ENCODE data around the gene SP2.

SP2 gene

DNA sequence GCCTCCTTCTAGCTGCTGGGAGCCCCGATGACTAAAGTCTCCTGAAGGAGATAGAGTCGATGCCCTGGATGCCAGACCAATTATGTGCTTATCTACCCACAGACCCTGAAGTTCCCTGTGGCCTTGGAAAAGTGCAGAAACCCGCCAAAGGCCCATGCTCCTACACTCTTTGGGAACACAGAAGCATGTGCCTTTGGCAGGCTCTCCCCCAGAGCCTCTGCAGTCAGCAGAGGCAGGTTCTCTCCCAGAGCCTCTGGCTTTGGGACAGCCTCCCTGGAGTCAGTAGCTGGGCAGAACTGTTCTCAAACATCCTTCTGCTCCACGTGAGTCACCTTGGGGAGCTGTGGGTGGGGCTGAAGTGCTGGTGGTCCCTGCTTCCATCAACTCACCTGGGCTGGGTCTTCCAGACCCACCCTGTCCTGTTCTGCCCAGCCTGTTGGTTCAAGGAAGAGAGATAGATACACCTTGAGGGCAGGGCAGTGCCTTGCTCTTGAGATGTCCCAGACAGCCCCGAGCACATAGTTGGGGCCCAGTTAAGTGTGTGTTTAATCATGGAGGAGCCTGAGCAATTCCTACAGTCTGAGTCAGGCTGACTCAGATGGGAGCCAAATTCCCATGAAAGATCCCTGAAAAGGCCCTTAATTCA lies 71.7 kb downstream of the SP2 start:
- Histone ChIP-seq H3K9ac (ENCODE audit: low read length in 2 of 2) (no peak overlapping the region), H3K4me3 (ENCODE audit: low read length in 2 of 2) (no peak overlapping the region), H3K27ac (ENCODE audit: low read length) (no peak overlapping the region), H3K9me3 (ENCODE audit: control insufficient read depth in 2 of 2, low read length in 2 of 2) (no peaks in the 10 kb centered on the region), H3K27me3 (ENCODE audit: control insufficient read depth in 1 of 2, insufficient read depth in 2 of 2, low read length in 2 of 2) (peaks cover 0 to 2% of the 10 kb centered on the region in 2 donors), H3K4me1 (ENCODE audit: control insufficient read depth, insufficient read depth, low read length) (peaks cover 15% of the 10 kb centered on the region), H3K36me3 (ENCODE audit: control insufficient read depth in 2 of 2, insufficient read depth in 2 of 2, low read length in 2 of 2) (no peaks in the 10 kb centered on the region)

DNA sequence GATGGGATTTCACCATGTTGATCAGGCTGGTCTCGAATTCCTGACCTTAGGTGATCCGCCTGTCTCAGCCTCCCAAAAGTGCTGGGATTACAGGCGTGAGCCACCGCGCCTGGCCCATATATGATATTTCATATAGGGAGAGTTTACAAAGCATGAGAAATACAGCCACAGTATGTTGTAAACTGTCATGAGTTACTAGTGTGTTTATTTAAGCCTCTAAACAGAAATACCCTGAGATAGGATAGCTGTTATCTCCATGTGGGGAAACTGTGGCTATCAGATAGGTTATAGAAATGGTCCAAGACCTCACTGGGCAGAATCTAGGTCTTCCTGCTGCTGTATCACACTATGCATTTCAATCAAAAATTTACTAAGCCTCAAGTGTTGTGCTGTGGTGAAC lies 72.8 kb downstream of the SP2 start:
- peaks cover 0 to 2% of the 10 kb centered on the region in 2 donors for H3K27me3 ChIP-seq (ENCODE audit: control insufficient read depth in 1 of 2, insufficient read depth in 2 of 2, low read length in 2 of 2)
- H3K9me3 ChIP-seq (ENCODE audit: control insufficient read depth in 2 of 2, low read length in 2 of 2), result no peaks in the 10 kb centered on the region
- peaks cover 3 to 4% of the 10 kb centered on the region in 2 donors for H3K36me3 ChIP-seq (ENCODE audit: control insufficient read depth in 2 of 2, insufficient read depth in 2 of 2, low read length in 2 of 2)
- peaks cover 15% of the 10 kb centered on the region for H3K4me1 ChIP-seq (ENCODE audit: control insufficient read depth, insufficient read depth, low read length)
- no peak overlapping the region for H3K27ac ChIP-seq (ENCODE audit: low read length)
- H3K9ac ChIP-seq (ENCODE audit: low read length in 2 of 2), result no peak overlapping the region
- H3K4me3 ChIP-seq (ENCODE audit: low read length in 2 of 2), result no peak overlapping the region

DNA sequence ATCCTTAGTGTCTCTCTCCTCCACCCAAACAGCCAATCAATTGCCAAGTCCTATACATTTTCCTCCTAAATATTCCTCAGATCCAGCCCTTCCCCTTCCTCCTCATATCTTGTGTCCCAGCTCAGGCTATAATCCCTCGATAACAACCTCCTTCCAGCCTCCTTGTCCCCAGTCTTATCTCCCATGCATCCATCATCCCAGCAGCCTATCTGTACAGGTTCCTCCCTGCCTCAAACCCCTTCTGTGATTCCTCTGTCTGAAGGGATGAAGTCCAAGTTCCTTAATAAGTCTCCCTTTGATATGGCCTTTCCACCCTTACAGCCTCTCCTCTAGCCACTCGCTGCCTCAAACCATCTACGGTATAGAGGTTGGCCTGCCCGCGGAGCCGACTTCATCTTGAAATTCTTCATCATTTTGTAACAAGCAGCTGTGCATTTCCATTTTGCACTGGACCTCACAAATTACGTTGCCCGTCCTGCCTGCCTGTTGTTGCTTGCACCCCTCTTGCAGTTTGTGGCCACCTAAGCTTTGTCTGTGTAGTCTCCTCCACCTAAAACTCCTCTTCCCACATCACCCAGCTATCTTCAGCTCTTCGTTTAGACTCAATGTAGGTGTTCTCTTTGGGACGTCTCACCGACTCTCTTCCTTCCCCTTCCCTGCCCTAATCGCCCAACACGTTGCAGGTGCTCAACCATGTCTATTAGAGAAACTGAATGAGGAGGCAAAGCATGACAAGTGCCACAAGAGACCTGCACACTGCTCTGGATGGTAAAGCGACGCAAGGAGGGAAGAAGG lies 74.1 kb downstream of the SP2 start:
- Histone ChIP-seq H3K9me3 (ENCODE audit: control insufficient read depth in 2 of 2, low read length in 2 of 2) (no peaks in the 10 kb centered on the region), H3K27me3 (ENCODE audit: control insufficient read depth in 1 of 2, insufficient read depth in 2 of 2, low read length in 2 of 2) (peaks cover 0 to 2% of the 10 kb centered on the region in 2 donors), H3K9ac (ENCODE audit: low read length in 2 of 2) (peak overlapping the region; percentile 47 to 57), H3K36me3 (ENCODE audit: control insufficient read depth in 2 of 2, insufficient read depth in 2 of 2, low read length in 2 of 2) (peaks cover 12 to 14% of the 10 kb centered on the region in 2 donors), H3K4me3 (ENCODE audit: low read length in 2 of 2) (peak overlapping the region; percentile 82 to 98), H3K27ac (ENCODE audit: low read length) (peak overlapping the region; percentile 18), H3K4me1 (ENCODE audit: control insufficient read depth, insufficient read depth, low read length) (peaks cover 15% of the 10 kb centered on the region)

DNA sequence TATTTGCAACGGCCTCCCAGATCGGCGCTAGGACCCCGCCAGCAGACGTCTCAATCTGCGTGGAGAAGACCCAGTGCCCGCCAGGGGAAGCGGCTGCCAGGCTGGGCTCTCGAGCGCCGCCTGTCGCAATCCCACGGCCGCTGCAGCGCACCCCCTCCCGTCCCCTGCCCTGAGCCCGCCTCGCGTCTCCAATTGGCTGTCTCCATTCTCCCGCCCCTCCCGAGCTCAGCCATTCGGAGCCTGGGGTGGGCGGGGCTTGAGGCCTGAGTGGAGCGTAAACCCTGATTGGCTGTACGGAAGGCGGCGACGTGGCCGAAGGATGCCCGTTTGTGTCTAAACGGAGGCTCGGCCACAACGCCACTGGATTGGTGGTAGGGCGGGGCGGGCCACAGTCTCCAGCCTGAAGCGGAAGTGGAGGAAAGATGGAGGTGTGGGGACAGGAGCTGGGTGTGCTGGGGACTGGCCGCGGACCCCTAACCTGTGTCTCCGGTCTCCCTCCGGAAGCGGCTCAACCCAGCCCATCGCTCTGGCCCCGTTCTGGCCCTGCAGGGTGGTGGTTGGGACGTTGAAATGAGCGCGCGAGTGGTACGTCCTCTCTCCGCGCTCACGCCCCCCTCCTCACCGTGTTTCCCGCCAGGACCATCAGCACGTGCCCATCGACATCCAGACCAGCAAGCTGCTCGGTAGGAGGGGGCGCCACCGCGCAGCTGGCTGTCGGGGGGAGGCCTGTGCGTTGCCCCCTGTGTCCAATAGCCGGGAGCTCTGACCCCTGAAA lies 74.9 kb downstream of the SP2 start, which contains the start of gene CDK5RAP3:
Gene CDK5RAP3 (plus strand): TSS at position 389 of the 775 bp plus-strand sequence. CDS start 34 bp downstream, at position 423.
- Histone ChIP-seq H3K27me3 (ENCODE audit: control insufficient read depth in 1 of 2, insufficient read depth in 2 of 2, low read length in 2 of 2) (peaks cover 0 to 2% of the 10 kb centered on the region in 2 donors), H3K27ac (ENCODE audit: low read length) (peak within 1 kb of the TSS; percentile 64), H3K9ac (ENCODE audit: low read length in 2 of 2) (peak within 1 kb of the TSS; percentile 81 to 86), H3K4me3 (ENCODE audit: low read length in 2 of 2) (peak within 1 kb of the TSS; percentile 84 to 98), H3K36me3 (ENCODE audit: control insufficient read depth in 2 of 2, insufficient read depth in 2 of 2, low read length in 2 of 2) (peaks cover 12 to 18% of the 10 kb centered on the region in 2 donors), H3K4me1 (ENCODE audit: control insufficient read depth, insufficient read depth, low read length) (peaks cover 15% of the 10 kb centered on the region), H3K9me3 (ENCODE audit: control insufficient read depth in 2 of 2, low read length in 2 of 2) (no peaks in the 10 kb centered on the region)

DNA sequence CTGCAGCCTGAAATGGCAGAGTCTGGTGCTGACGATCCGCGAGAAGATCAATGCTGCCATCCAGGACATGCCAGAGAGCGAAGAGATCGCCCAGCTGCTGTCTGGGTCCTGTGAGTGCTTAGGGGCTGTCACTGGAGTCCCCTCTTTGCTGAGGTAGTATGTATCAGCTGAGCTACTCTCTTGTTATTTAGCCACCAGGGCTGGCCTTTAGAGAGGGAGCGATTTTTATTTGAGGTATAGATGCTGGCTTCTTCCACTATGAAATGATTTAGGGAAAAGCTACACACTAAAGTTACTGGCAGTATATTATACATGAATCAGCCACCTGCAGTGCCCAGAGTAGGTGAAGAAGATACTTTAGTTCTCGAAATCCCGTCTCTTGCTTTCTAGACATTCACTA lies 77.5 kb downstream of the SP2 start:
- peaks cover 0 to 2% of the 10 kb centered on the region in 2 donors for H3K27me3 ChIP-seq (ENCODE audit: control insufficient read depth in 1 of 2, insufficient read depth in 2 of 2, low read length in 2 of 2)
- H3K9me3 ChIP-seq (ENCODE audit: control insufficient read depth in 2 of 2, low read length in 2 of 2), result no peaks in the 10 kb centered on the region
- H3K36me3 ChIP-seq (ENCODE audit: control insufficient read depth in 2 of 2, insufficient read depth in 2 of 2, low read length in 2 of 2), result peaks cover 17 to 27% of the 10 kb centered on the region in 2 donors
- no peak overlapping the region for H3K4me3 ChIP-seq (ENCODE audit: low read length in 2 of 2)
- H3K27ac ChIP-seq (ENCODE audit: low read length), result no peak overlapping the region
- peaks cover 15% of the 10 kb centered on the region for H3K4me1 ChIP-seq (ENCODE audit: control insufficient read depth, insufficient read depth, low read length)
- no peak overlapping the region for H3K9ac ChIP-seq (ENCODE audit: low read length in 2 of 2)

DNA sequence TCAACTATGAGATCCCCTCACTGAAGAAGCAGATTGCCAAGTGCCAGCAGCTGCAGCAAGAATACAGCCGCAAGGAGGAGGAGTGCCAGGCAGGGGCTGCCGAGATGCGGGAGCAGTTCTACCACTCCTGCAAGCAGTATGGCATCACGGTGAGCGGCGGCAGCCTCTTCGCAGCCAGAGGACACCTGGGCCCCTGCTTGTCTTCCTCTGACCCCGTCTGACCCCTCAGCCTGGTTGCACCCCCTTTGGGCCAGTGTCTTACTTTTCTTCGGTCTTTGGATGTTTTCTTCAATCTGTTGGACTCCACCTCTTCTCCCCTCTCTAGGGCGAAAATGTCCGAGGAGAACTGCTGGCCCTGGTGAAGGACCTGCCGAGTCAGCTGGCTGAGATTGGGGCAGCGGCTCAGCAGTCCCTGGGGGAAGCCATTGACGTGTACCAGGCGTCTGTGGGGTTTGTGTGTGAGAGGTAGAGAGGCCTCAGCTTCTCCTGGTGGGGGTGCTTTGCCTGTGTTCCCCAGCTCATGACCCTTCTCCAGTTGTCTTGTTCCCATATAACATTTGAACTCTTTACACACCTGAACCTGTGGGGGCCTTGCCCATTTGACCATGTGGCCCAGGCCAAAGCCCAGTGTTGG lies 79.3 kb downstream of the SP2 start:
- Histone ChIP-seq H3K27me3 (ENCODE audit: control insufficient read depth in 1 of 2, insufficient read depth in 2 of 2, low read length in 2 of 2) (no peaks in the 10 kb centered on the region), H3K27ac (ENCODE audit: low read length) (no peak overlapping the region), H3K4me3 (ENCODE audit: low read length in 2 of 2) (no peak overlapping the region), H3K9me3 (ENCODE audit: control insufficient read depth in 2 of 2, low read length in 2 of 2) (no peaks in the 10 kb centered on the region), H3K36me3 (ENCODE audit: control insufficient read depth in 2 of 2, insufficient read depth in 2 of 2, low read length in 2 of 2) (peaks cover 33 to 38% of the 10 kb centered on the region in 2 donors), H3K9ac (ENCODE audit: low read length in 2 of 2) (no peak overlapping the region), H3K4me1 (ENCODE audit: control insufficient read depth, insufficient read depth, low read length) (peaks cover 12% of the 10 kb centered on the region)

DNA sequence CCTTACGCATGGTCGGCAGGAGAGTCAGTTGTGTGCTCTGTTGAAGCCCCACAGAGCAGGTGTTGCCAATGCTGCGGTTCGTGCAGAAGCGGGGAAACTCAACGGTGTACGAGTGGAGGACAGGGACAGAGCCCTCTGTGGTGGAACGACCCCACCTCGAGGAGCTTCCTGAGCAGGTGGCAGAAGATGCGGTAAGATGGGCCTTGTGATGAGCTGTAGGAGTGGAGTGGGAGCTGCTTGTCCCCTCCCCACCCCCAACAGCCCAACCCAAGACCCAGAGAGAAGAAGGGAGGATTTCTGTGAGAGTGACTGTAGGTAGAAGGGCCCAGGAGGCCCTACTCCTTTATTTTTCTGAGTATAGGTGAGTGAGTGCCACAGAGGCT lies 79.8 kb downstream of the SP2 start:
- Histone ChIP-seq H3K9me3 (ENCODE audit: control insufficient read depth in 2 of 2, low read length in 2 of 2) (no peaks in the 10 kb centered on the region), H3K4me1 (ENCODE audit: control insufficient read depth, insufficient read depth, low read length) (peaks cover 10% of the 10 kb centered on the region), H3K36me3 (ENCODE audit: control insufficient read depth in 2 of 2, insufficient read depth in 2 of 2, low read length in 2 of 2) (peaks cover 38 to 43% of the 10 kb centered on the region in 2 donors), H3K9ac (ENCODE audit: low read length in 2 of 2) (no peak overlapping the region), H3K4me3 (ENCODE audit: low read length in 2 of 2) (no peak overlapping the region), H3K27ac (ENCODE audit: low read length) (no peak overlapping the region), H3K27me3 (ENCODE audit: control insufficient read depth in 1 of 2, insufficient read depth in 2 of 2, low read length in 2 of 2) (no peaks in the 10 kb centered on the region)

DNA sequence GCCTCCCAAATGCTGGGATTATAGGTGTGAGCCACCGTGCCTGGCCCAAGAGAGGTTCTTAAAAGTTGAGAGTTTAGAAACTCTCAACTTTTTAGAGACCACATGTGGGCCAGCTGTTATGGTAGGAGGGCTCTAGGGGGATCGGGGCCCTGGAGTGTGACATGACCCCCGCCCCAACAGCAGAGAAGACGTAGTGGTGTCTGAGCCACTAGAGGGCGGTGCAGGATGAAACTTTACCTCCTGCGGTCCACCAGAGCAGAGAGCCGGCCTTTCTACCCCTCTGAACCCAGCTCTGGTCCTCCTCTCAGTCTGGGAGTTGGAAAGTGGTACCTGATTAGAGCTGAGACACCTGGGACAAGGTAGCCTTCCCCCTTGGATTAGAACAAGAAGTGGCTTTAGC lies 82.3 kb downstream of the SP2 start:
- H3K27me3 ChIP-seq (ENCODE audit: control insufficient read depth in 1 of 2, insufficient read depth in 2 of 2, low read length in 2 of 2), result no peaks in the 10 kb centered on the region
- H3K36me3 ChIP-seq (ENCODE audit: control insufficient read depth in 2 of 2, insufficient read depth in 2 of 2, low read length in 2 of 2), result peaks cover 46 to 57% of the 10 kb centered on the region in 2 donors
- H3K9ac ChIP-seq (ENCODE audit: low read length in 2 of 2), result no peak overlapping the region
- no peak overlapping the region for H3K27ac ChIP-seq (ENCODE audit: low read length)
- H3K9me3 ChIP-seq (ENCODE audit: control insufficient read depth in 2 of 2, low read length in 2 of 2), result no peaks in the 10 kb centered on the region
- no peak overlapping the region for H3K4me3 ChIP-seq (ENCODE audit: low read length in 2 of 2)
- no peaks in the 10 kb centered on the region for H3K4me1 ChIP-seq (ENCODE audit: control insufficient read depth, insufficient read depth, low read length)
